Measurements from ENCODE around the gene BCHE. TPM values are rescaled to one million over a fixed set of nuclear protein-coding genes. Genes with fewer than 3 reads are reported as not detected.

Gene BCHE
- 0.09 and 1.1 TPM in 2 replicates for total RNA-seq

DNA sequence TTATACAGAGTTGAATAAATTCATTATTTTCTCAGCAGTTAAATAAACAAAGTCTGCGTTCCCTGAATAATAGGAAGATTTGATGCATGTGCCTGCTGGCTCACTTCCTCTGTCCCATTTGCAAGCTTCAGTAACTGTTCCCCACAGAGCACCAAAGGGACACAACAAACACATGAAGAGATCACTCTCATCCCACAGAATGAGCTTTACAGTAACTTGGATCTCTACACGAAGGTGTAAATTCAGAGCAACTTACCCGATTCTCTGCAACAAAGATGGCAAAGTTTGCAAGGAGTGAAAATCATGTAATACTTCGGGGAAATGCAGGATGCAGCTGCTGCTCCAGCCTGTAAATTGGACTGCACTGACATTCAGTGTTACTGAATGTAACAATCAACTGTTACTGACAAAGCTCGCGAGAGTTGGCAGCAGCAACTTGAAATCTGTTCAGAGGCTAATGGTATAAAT lies at the start of gene BCHE:
Gene BCHE, minus strand, starts transcription at position 366 of the 468 bp plus-strand sequence. CDS start 6,390 bp downstream, outside the sequence.

All from endothelial cell of coronary artery (primary cell).